ENCODE results near the gene SYT11. TPM values are rescaled to one million over a fixed set of nuclear protein-coding genes. Genes with fewer than 3 reads are reported as not detected.

The SYT11 gene
- total RNA-seq, 2 donors from 2014 or later: 29.3 to 43.9 TPM

GRCh38 chr1:155850345-155850744 lies 9.0 kb upstream of the SYT11 start:
- DNase-seq (ENCODE audit: low spot score) (no peak), ATAC-seq (no peak)
- no peak overlapping the region for H3K27ac Mint-ChIP-seq
- H3K27me3 Mint-ChIP-seq: no peaks in the 10 kb centered on the region
- H3K36me3 Mint-ChIP-seq: peaks cover 38% of the 10 kb centered on the region
- peaks cover 33 to 34% of the 10 kb centered on the region in 2 donors for H3K4me1 Mint-ChIP-seq (ENCODE audit: low read depth in 2 of 2)
- H3K4me3 Mint-ChIP-seq: peak overlapping the region; percentile 15
- H3K9me3 Mint-ChIP-seq: no peaks in the 10 kb centered on the region

GRCh38 chr1:155856257-155856974 lies 3.0 kb upstream of the SYT11 start:
- H3K4me3 Mint-ChIP-seq: peak overlapping the region; percentile 100
- no peak for DNase-seq (ENCODE audit: low spot score)
- H3K9me3 Mint-ChIP-seq: no peaks in the 10 kb centered on the region
- ATAC-seq: no peak
- H3K27me3 Mint-ChIP-seq: no peaks in the 10 kb centered on the region
- peaks cover 17% of the 10 kb centered on the region for H3K36me3 Mint-ChIP-seq
- peaks cover 53% of the 10 kb centered on the region in 2 donors for H3K4me1 Mint-ChIP-seq (ENCODE audit: low read depth in 2 of 2)
- peak overlapping the region; percentile 96 to 99 for H3K27ac Mint-ChIP-seq

- peak; percentile 91 for DNase-seq (ENCODE audit: low spot score)
- Mint-ChIP-seq H3K27me3 (no peaks in the 10 kb centered on the region), H3K9me3 (no peaks in the 10 kb centered on the region), H3K4me1 (ENCODE audit: low read depth in 2 of 2) (peaks cover 49 to 52% of the 10 kb centered on the region in 2 donors), H3K36me3 (peaks cover 12% of the 10 kb centered on the region), H3K27ac (peak within 1 kb of the TSS; percentile 96 to 99), H3K4me3 (peak within 1 kb of the TSS; percentile 100)
- ATAC-seq: peak; percentile 74 to 76
These were observed 2.1 kb upstream of the SYT11 start, which contains the start of gene GON4L for GRCh38 chr1:155856975-155857930. Gene GON4L (minus strand): TSS chr1:155857214. CDS start chr1:155853780, 3,434 bp downstream.

GRCh38 chr1:155858800-155859233 lies 550 bp upstream of the SYT11 start:
- peak overlapping the region; percentile 96 for H3K4me3 Mint-ChIP-seq
- DNase-seq (ENCODE audit: low spot score): peak; percentile 69
- peak overlapping the region; percentile 96 to 99 for H3K27ac Mint-ChIP-seq
- H3K27me3 Mint-ChIP-seq: no peaks in the 10 kb centered on the region
- H3K4me1 Mint-ChIP-seq (ENCODE audit: low read depth in 2 of 2): peaks cover 44 to 56% of the 10 kb centered on the region in 2 donors
- peaks cover 5% of the 10 kb centered on the region for H3K36me3 Mint-ChIP-seq
- ATAC-seq: peak in 1 of 2 donors; percentile 17
- H3K9me3 Mint-ChIP-seq: no peaks in the 10 kb centered on the region

- Mint-ChIP-seq H3K4me1 (ENCODE audit: low read depth in 2 of 2) (peaks cover 42 to 54% of the 10 kb centered on the region in 2 donors), H3K27ac (peak overlapping the region; percentile 96 to 99)
- peak; percentile 90 for DNase-seq (ENCODE audit: low spot score)
These were observed 809 bp downstream of the SYT11 start for GRCh38 chr1:155859881-155860871.

GRCh38 chr1:155860970-155861510 lies 1.7 kb downstream of the SYT11 start:
- ATAC-seq (no peak), DNase-seq (ENCODE audit: low spot score) (no peak)
- H3K27ac Mint-ChIP-seq: peak overlapping the region; percentile 96 to 99
- H3K4me1 Mint-ChIP-seq (ENCODE audit: low read depth in 2 of 2): peaks cover 38 to 50% of the 10 kb centered on the region in 2 donors
- peak overlapping the region; percentile 96 for H3K4me3 Mint-ChIP-seq
- H3K9me3 Mint-ChIP-seq: no peaks in the 10 kb centered on the region
- no peaks in the 10 kb centered on the region for H3K27me3 Mint-ChIP-seq
- H3K36me3 Mint-ChIP-seq: no peaks in the 10 kb centered on the region

More at GRCh38 chr1:155859881-155860871, 809 bp downstream of the SYT11 start:
- peaks cover 2% of the 10 kb centered on the region for H3K36me3 Mint-ChIP-seq
- peak overlapping the region; percentile 96 for H3K4me3 Mint-ChIP-seq
- ATAC-seq: peak; percentile 79 to 85
- H3K9me3 Mint-ChIP-seq: no peaks in the 10 kb centered on the region
- H3K27me3 Mint-ChIP-seq: no peaks in the 10 kb centered on the region

- Mint-ChIP-seq H3K4me1 (ENCODE audit: low read depth in 2 of 2) (peaks cover 31 to 42% of the 10 kb centered on the region in 2 donors), H3K27me3 (no peaks in the 10 kb centered on the region), H3K36me3 (no peaks in the 10 kb centered on the region), H3K27ac (peak overlapping the region in 1 of 2 donors; percentile 99), H3K9me3 (no peaks in the 10 kb centered on the region), H3K4me3 (peak overlapping the region; percentile 0)
- DNase-seq (ENCODE audit: low spot score) (no peak), ATAC-seq (no peak)
These were observed 2.5 kb downstream of the SYT11 start for GRCh38 chr1:155861896-155862295.

- no peaks in the 10 kb centered on the region for H3K36me3 Mint-ChIP-seq
- no peaks in the 10 kb centered on the region for H3K27me3 Mint-ChIP-seq
- ATAC-seq (no peak), DNase-seq (ENCODE audit: low spot score) (no peak)
- H3K4me3 Mint-ChIP-seq: no peak overlapping the region
- no peaks in the 10 kb centered on the region for H3K9me3 Mint-ChIP-seq
- no peak overlapping the region for H3K27ac Mint-ChIP-seq
- H3K4me1 Mint-ChIP-seq (ENCODE audit: low read depth in 2 of 2): peaks cover 19 to 23% of the 10 kb centered on the region in 2 donors
These were observed 5.0 kb downstream of the SYT11 start for GRCh38 chr1:155864393-155864792.

GRCh38 chr1:155867766-155868165 lies 8.4 kb downstream of the SYT11 start:
- Mint-ChIP-seq H3K27me3 (no peaks in the 10 kb centered on the region), H3K27ac (no peak overlapping the region), H3K4me1 (ENCODE audit: low read depth in 2 of 2) (peaks cover 9 to 12% of the 10 kb centered on the region in 2 donors), H3K4me3 (no peak overlapping the region), H3K36me3 (no peaks in the 10 kb centered on the region), H3K9me3 (no peaks in the 10 kb centered on the region)
- no peak for DNase-seq (ENCODE audit: low spot score)
- no peak for ATAC-seq

GRCh38 chr1:155871390-155871789 lies 12.0 kb downstream of the SYT11 start:
- DNase-seq (ENCODE audit: low spot score) (no peak), ATAC-seq (no peak)
- no peaks in the 10 kb centered on the region for H3K27me3 Mint-ChIP-seq
- H3K27ac Mint-ChIP-seq: no peak overlapping the region
- H3K9me3 Mint-ChIP-seq: no peaks in the 10 kb centered on the region
- H3K4me1 Mint-ChIP-seq (ENCODE audit: low read depth in 2 of 2): peaks cover 9 to 12% of the 10 kb centered on the region in 2 donors
- no peak overlapping the region for H3K4me3 Mint-ChIP-seq
- no peaks in the 10 kb centered on the region for H3K36me3 Mint-ChIP-seq

- no peak for DNase-seq (ENCODE audit: low spot score)
- Mint-ChIP-seq H3K36me3 (no peaks in the 10 kb centered on the region), H3K27me3 (no peaks in the 10 kb centered on the region), H3K27ac (no peak overlapping the region), H3K4me3 (no peak overlapping the region), H3K4me1 (ENCODE audit: low read depth in 2 of 2) (peaks cover 9 to 10% of the 10 kb centered on the region in 2 donors), H3K9me3 (no peaks in the 10 kb centered on the region)
- ATAC-seq: no peak
These were observed 13.2 kb downstream of the SYT11 start for GRCh38 chr1:155872527-155872926.

- ATAC-seq (no peak), DNase-seq (ENCODE audit: low spot score) (no peak)
- no peak overlapping the region for H3K4me3 Mint-ChIP-seq
- H3K27ac Mint-ChIP-seq: no peak overlapping the region
- H3K9me3 Mint-ChIP-seq: no peaks in the 10 kb centered on the region
- peaks cover 9 to 12% of the 10 kb centered on the region in 2 donors for H3K4me1 Mint-ChIP-seq (ENCODE audit: low read depth in 2 of 2)
- no peaks in the 10 kb centered on the region for H3K27me3 Mint-ChIP-seq
- H3K36me3 Mint-ChIP-seq: no peaks in the 10 kb centered on the region
These were observed 14.5 kb downstream of the SYT11 start for GRCh38 chr1:155873860-155874259.
